RPMI8226 (cell line): ENCODE data around the gene RTP4.
"Not testable (repeated sequence)": the region's sequence is repeated elsewhere in the genome, so short reads cannot be mapped to it uniquely, and the experiment has no call there.

Source experiments
- DNase-seq: peaks from one replicate; pipeline ENCODE4 v3.0.0-alpha.2; 2015

Gene RTP4

GRCh38 chr3:187370051-187370450, 1.9 kb downstream of the RTP4 start:
- DNase-seq: no peak

GRCh38 chr3:187375581-187375980, 7.4 kb downstream of the RTP4 start:
- DNase-seq: no peak

- DNase-seq: no peak
Measured at GRCh38 chr3:187377842-187378241, 9.7 kb downstream of the RTP4 start.

- DNase-seq: no peak
Measured at GRCh38 chr3:187382609-187383151, 14.5 kb downstream of the RTP4 start.

- no peak for DNase-seq
Measured at GRCh38 chr3:187383246-187383645, 15.1 kb downstream of the RTP4 start.

DNA sequence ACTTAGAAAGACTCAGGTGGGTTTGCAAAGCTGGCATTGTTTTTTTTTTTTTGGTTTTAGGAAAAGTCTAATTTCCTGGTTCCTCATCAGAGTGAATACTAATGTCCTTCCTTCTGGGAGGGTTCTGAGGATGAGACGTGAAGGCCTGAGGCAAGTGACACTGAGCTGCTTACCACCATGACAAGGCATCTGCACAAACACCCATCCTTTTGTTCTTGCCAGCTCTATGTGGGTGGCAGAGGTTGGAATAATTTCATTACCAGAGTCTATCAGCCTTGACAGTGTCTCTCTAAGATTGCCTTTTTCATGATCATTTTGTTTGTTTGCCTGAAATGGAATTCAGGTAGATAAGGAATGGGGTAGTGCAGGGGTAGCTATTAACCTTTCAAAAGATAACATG, 17.1 kb downstream of the RTP4 start:
- DNase-seq: no peak

DNA sequence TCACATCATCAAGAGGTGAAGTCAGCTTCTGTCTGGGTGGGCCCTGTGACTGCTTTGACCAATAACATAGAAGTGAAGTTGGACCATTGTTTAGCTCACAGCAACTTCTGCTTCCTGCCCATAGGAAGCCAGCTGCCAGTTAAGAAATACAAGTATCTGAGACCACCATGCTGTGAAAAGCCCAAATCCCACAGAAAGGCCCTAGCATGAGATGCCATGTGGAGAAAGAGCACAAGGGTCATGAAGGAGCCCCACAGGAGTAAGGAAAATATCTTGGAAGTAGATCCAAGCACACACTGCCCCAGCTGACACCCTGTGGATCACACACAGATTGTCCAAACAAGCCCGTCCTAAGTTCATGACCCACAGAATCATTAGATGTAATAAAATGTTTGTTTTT, 28.5 kb downstream of the RTP4 start:
- no peak for DNase-seq

GRCh38 chr3:187398955-187399354, 30.8 kb downstream of the RTP4 start:
- no peak for DNase-seq

GRCh38 chr3:187400756-187401155, 32.6 kb downstream of the RTP4 start:
- no peak for DNase-seq

DNA sequence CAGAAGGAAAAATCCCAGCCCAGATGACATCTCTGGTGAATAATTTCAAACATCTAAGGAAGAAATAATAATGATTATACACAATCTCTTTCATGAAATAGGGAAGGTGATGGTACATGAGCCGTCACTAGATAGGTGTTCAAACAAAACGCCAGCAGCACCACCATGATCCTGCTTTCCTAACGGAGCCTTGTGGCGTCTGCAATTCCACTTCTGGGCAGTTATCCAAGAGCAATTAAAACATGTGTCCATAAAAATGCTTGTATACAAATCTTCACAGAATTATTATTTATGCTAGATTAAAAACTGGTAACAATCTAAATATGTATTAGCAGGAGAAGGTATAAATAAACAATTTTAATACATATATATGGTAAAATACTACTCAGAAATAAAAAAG, 33.7 kb downstream of the RTP4 start:
- no peak for DNase-seq

GRCh38 chr3:187403768-187404288, 35.6 kb downstream of the RTP4 start:
- DNase-seq: no peak

DNA sequence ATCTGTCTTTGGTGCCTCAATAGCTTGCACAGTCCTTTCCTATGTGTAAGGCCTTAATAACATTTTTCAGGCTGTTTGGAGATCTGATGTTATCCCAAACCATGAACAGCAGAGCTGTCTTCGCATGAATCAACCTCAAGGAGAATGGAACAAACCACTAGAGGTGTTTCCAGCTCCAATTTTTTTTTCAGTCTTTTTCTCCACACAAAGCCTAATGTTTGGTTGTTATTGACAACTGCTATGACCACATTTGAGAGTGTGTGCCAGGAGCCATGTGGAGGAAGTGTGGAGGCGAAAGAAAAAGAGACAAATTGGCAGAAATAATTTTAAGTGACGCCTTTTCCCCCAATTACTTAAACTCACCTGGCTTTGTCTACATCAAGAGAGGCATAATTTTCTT, 38.7 kb downstream of the RTP4 start:
- no peak for DNase-seq

GRCh38 chr3:187411991-187412781, 44.0 kb downstream of the RTP4 start:
- not testable (repeated sequence) for DNase-seq
